Panc1 (cell line): ENCODE results near the gene PNKD. TPM values are rescaled to one million over a fixed set of nuclear protein-coding genes. Genes with fewer than 3 reads are reported as not detected.

Source experiments
- ATAC-seq: fragments of 200-7000 bp; cut with Tn5 transposase; 2 replicates; pipeline ENCODE4 v1.9.1; 2020; ENCODE audit warnings: mild to moderate bottlenecking, moderate library complexity
- BruUV-seq: library from RNA; stranded (reverse); fragments of 400-500 nt; replicated peaks from 2 replicates; lab custom pipeline; 2021; lab: Mats Ljungman, UMichigan
- CTCF ChIA-PET: fragments of 300-600 bp; sonication (Branson Sonifier 250); formaldehyde crosslinking; loops from one replicate; lab custom pipeline; 2022; ENCODE audit warnings: antibody characterized with exemption; lab: Charles Lee
- POLR2A ChIA-PET: fragments of 300-600 bp; sonication (Branson Sonifier 250); formaldehyde crosslinking; loops from one replicate; lab custom pipeline; 2022; ENCODE audit warnings: antibody characterized with exemption; lab: Charles Lee
- DNase-seq: peaks from one replicate; pipeline ENCODE4 v3.0.0-alpha.2; 2010; ENCODE audit warnings: low read depth, low spot score
- H3K27ac ChIP-seq: 2 replicates; pipeline ENCODE4 v1.5.1; 2011; ENCODE audit warnings: mild to moderate bottlenecking, low read length, inconsistent platforms
- H3K27me3 ChIP-seq: fragments of 200-500 bp; sonication (Bioruptor generic); 2 replicates; pipeline ENCODE4 v1.6.0; 2014; ENCODE audit warnings: low read length, inconsistent platforms; ENCODE audit not compliant: control insufficient read depth, insufficient read depth
- H3K36me3 ChIP-seq: fragments of 200-500 bp; sonication (Bioruptor generic); 2 replicates; pipeline ENCODE4 v1.5.1; 2014; ENCODE audit warnings: inconsistent platforms, mild to moderate bottlenecking, low read length, moderate library complexity; ENCODE audit not compliant: control insufficient read depth, insufficient read depth
- H3K4me1 ChIP-seq: 2 replicates; pipeline ENCODE4 v1.5.1; 2011; ENCODE audit warnings: inconsistent platforms, mild to moderate bottlenecking, low read length, moderate library complexity; ENCODE audit not compliant: control insufficient read depth, insufficient read depth
- H3K4me3 ChIP-seq, 2 experiments: 2 replicates each; pipeline ENCODE4 v1.5.1; 2011 to 2012; ENCODE audit warnings: low read depth in 2 of 2, low read length in 2 of 2, mild to moderate bottlenecking in 2 of 2, inconsistent platforms in 1 of 2, moderate library complexity in 1 of 2
- H3K9me3 ChIP-seq: fragments of 200-500 bp; sonication (Bioruptor generic); 2 replicates; pipeline ENCODE4 v1.5.1; 2014; ENCODE audit warnings: low read depth, mild to moderate bottlenecking, inconsistent platforms, low read length, moderate library complexity; ENCODE audit not compliant: control insufficient read depth, insufficient read depth
- CTCF ChIP-seq: fragments of 450-650 bp; IDR thresholded peaks from 2 replicates; pipeline ENCODE4 v1.5.1; 2017; ENCODE audit warnings: mild to moderate bottlenecking
- POLR2AphosphoS5 ChIP-seq: IDR thresholded peaks from 2 replicates; pipeline ENCODE4 v1.6.1; 2012; ENCODE audit warnings: mild to moderate bottlenecking, low read depth, low read length, moderate library complexity
- REST ChIP-seq, 2 experiments: IDR thresholded peaks; 2 replicates each; pipeline ENCODE4 v1.6.1; 2011 to 2012; ENCODE audit warnings: low read depth in 2 of 2, control low read depth in 1 of 2, low read length in 1 of 2, mild to moderate bottlenecking in 1 of 2, moderate library complexity in 1 of 2; ENCODE audit not compliant: insufficient read depth in 1 of 2
- SIN3A ChIP-seq: IDR thresholded peaks from 2 replicates; pipeline ENCODE4 v1.6.1; 2012; ENCODE audit warnings: low read depth, mild to moderate bottlenecking, low read length, moderate library complexity, borderline replicate concordance; ENCODE audit not compliant: insufficient read depth
- TCF7L2 ChIP-seq: IDR thresholded peaks from 2 replicates; pipeline ENCODE4 v1.6.1; 2011; ENCODE audit warnings: mild to moderate bottlenecking, low read depth, low read length, inconsistent platforms
- in situ Hi-C: cut with HindIII; loops from 2 replicates; pipeline ENCODE4 v1.10.0; 2016; ENCODE audit warnings: low sequenced_read_pairs, low pct_unique_long_range_greater_than_20kb
- intact Hi-C: fragments of 100-400 bp; cut with micrococcal nuclease; formaldehyde crosslinking; loops from one replicate; pipeline ENCODE4 v1.10.0; 2022; ENCODE audit not compliant: unreplicated experiment
- total RNA-seq: library from RNA; stranded (reverse); gene quantifications from one replicate; pipeline ENCODE4 v1.2.1, GENCODE V29; 2021; ENCODE audit not compliant: unreplicated experiment

PNKD gene
- total RNA-seq, 1 experiment from 2014 or later: 49.0 TPM

GRCh38 chr2:218245214-218245613 lies 25.1 kb upstream of the PNKD start:
- DNase-seq (no peak), ATAC-seq (no peak)
- no peaks in the 10 kb centered on the region for H3K4me1 ChIP-seq
- intact Hi-C loops: no loop called here
- peaks cover 54% of the 10 kb centered on the region for H3K36me3 ChIP-seq
- TF ChIP-seq REST (IDR thresholded peaks at IDR 0.05; ENCODE audit: insufficient read depth in 1 of 2, low read depth in 2 of 2, low read length in 1 of 2): no peak
- TF ChIP-seq CTCF: no peak
- no peak for TF ChIP-seq TCF7L2
- no peak for TF ChIP-seq SIN3A
- no peak for TF ChIP-seq POLR2AphosphoS5
- in situ Hi-C loops: no loop called here
- H3K27me3 ChIP-seq: no peaks in the 10 kb centered on the region
- ChIA-PET CTCF (no interaction called here), POLR2A (no interaction called here)
- H3K4me3 ChIP-seq: no peak overlapping the region
- H3K27ac ChIP-seq: no peak overlapping the region
- no TSS peak for BruUV-seq
- no peaks in the 10 kb centered on the region for H3K9me3 ChIP-seq

- H3K9me3 ChIP-seq: no peaks in the 10 kb centered on the region
- no peak for DNase-seq
- no peaks in the 10 kb centered on the region for H3K27me3 ChIP-seq
- intact Hi-C loops: no loop called here
- ChIA-PET POLR2A (no interaction called here), CTCF (no interaction called here)
- BruUV-seq: no TSS peak
- no peaks in the 10 kb centered on the region for H3K4me1 ChIP-seq
- no peak for ATAC-seq
- no peak overlapping the region for H3K27ac ChIP-seq
- TF ChIP-seq REST (IDR thresholded peaks at IDR 0.05; ENCODE audit: insufficient read depth in 1 of 2, low read depth in 2 of 2, low read length in 1 of 2): no peak
- peaks cover 40% of the 10 kb centered on the region for H3K36me3 ChIP-seq
- H3K4me3 ChIP-seq: no peak overlapping the region
- in situ Hi-C loops: no loop called here
These were observed 20.6 kb upstream of the PNKD start for GRCh38 chr2:218249691-218250090.
